ENCODE data around the gene CD47.

- no peak for TF ChIP-seq REST (IDR thresholded peaks at IDR 0.05; ENCODE audit: insufficient replicate concordance, low read depth)
- no peak for TF ChIP-seq CTCF (IDR thresholded peaks at IDR 0.05; ENCODE audit: insufficient read depth, low read length)
These were observed 6.6 kb upstream of the CD47 start for GRCh38 chr3:108097322-108098002.

All from HL-60 (cell line).